WI38 (cell line): ENCODE results near the gene MKLN1.
"Not testable (repeated sequence)": the region's sequence is repeated elsewhere in the genome, so short reads cannot be mapped to it uniquely, and the experiment has no call there.

Source experiments
- H3K4me3 ChIP-seq: 2 replicates; pipeline ENCODE4 v1.5.1; 2011; ENCODE audit warnings: low read depth, mild to moderate bottlenecking, control low read depth, low read length
- TF ChIP-seq, protein P1 (sequence below): IDR thresholded peaks from 2 replicates; pipeline ENCODE4 v1.5.1; 2012; ENCODE audit warnings: low read depth, mild to moderate bottlenecking, control low read depth, low read length

Gene MKLN1

DNA sequence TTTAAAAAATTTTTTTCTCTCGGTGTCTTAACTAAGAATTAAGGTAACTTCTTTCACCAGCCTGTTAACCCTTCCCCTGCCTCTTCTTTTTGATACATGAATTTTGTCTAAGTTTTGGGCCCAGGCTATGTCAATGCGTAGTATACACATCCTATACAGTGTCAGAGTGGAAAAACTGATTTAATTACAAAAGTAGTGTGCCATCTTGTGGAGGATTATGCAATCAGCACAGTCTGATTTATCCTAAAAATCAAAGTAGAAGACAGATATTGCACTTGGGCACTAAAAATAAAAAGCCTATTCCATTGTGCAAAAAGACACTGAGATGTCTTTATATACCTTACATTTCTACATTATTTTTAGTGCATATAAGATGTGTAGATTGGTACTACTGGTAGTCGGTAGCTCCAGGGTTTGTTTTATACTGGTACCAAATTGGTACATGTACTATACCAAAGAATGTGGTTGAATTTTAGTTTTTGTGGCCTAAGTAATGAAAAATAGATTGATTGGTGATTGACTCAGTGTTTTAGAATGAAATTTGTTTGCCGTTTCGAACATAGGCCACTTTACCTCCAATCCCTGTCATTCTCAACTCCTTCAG is 96.6 kb downstream of the MKLN1 start:
- TF ChIP-seq, protein P1, sequence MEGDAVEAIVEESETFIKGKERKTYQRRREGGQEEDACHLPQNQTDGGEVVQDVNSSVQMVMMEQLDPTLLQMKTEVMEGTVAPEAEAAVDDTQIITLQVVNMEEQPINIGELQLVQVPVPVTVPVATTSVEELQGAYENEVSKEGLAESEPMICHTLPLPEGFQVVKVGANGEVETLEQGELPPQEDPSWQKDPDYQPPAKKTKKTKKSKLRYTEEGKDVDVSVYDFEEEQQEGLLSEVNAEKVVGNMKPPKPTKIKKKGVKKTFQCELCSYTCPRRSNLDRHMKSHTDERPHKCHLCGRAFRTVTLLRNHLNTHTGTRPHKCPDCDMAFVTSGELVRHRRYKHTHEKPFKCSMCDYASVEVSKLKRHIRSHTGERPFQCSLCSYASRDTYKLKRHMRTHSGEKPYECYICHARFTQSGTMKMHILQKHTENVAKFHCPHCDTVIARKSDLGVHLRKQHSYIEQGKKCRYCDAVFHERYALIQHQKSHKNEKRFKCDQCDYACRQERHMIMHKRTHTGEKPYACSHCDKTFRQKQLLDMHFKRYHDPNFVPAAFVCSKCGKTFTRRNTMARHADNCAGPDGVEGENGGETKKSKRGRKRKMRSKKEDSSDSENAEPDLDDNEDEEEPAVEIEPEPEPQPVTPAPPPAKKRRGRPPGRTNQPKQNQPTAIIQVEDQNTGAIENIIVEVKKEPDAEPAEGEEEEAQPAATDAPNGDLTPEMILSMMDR = peak; percentile 10; the same call in 1 of the 2 replicates
- no peak overlapping the region for H3K4me3 ChIP-seq

DNA sequence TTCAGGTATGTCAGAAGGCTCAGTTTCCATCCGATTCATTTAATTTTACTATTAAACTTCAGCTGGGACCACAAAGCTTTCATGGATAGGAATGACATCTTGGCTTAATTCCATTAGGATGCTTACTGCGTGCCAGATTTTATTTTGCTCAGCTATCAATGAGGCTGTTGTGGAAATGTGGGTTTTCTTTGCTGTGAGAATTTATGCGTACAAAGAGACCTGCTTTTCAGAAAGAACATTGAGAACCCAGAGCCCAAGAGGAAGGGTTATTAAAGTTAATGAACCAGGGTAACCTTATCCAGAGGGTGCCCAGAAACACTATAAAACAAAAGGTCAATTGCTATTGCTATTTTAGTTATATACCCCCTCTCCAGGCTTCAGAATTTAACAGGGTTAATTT is 98.3 kb downstream of the MKLN1 start:
- H3K4me3 ChIP-seq = no peak overlapping the region
- TF ChIP-seq, protein P1 = no peak

DNA sequence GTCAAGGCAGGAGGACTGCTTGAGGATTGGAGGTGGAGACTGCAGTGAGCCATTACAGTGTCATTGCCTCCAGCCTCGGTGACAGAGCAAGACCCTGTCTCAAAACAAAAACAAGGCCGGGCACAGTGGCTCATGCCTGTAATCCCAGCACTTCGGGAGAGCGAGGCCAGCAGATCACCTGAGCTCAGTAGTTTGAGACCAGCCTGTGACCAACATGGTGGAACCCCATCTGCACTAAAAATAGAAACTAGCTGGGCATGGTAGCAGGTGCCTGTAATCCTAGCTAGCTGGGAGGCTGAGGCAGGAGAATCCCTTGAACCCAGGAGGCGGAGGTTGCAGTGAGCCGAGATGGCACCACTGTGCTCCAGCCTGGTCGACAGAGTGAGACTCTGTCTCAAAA is 103.2 kb downstream of the MKLN1 start:
- not testable (repeated sequence) for H3K4me3 ChIP-seq

DNA sequence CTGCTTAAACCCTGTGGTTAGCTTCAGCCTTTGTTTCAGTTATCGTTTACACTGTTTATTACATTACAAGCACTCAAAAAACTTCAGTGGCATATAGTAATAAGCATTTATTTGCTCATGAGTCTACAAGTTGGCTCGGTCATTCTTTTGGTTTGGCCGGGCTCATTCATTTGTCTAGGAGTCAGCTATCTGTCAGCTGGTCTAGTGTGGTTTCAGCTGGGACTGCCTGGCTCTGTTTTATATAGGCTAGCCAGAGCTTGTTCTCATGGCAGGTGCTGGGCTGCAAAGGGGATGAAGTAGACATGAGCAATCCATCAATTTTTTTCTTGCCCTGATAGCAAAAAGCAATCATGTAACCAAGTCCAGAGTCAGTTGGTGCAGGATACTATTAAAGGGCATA is 103.6 kb downstream of the MKLN1 start:
- TF ChIP-seq, protein P1 = no peak
- H3K4me3 ChIP-seq = no peak overlapping the region

DNA sequence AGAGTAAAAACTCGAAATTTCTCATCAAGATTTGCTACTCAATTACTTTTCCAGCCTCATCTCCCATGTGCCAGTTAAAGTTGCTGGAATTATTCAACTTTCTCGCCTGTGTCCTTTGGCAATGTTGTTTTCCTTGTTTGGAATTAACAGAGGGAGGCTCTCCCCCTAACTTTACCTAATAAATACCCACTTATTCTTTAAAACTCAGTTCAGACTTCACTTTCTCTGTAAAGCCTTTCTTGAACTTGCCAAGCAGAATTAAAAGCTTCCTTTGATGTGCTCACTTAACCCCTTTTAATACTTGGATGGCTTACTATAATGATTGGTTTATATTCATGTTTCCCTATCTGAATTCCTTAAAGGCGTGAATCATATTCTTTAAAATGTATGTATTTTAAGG is 104.1 kb downstream of the MKLN1 start:
- H3K4me3 ChIP-seq = no peak overlapping the region

DNA sequence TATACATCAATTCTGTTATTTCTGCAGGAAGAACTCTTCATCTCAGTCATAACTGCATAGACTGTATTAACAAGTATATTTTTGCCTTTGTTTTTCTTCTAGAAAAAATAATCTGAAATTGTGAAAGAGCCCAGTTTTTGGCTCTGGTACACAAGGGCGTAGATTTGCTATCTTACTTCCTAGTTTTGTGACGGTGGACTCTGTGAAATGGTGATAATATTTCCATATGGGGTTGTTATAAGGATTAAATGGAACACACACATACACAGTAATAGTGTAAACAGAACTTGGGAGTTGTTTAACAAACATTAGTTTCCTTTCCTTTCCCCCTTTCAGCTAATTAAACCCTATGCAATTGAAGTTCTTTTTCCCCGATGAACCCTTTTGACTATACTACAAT is 108.7 kb downstream of the MKLN1 start:
- TF ChIP-seq, protein P1 = no peak

More for the DNA sequence above, 104.1 kb downstream of the MKLN1 start:
- TF ChIP-seq, protein P1 = no peak

DNA sequence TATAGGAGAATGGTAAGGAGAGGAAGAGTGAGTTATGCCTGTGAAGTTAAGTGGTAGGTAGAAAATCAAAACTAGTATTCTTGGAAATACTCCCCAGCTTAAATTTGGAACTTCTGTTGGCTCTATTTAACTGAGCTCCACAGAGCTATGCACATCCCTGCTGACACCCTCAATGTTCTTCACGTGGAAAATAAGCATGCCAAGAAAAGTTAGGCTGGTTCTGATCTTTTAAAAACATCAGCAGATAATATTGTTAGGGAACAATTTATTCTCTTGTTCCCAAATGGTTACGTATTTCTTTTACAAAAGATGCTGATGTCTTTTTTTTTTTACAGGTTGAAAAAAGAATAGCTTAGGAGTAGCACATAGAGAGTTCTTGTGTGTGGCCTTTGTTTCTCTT is 111.3 kb downstream of the MKLN1 start:
- TF ChIP-seq, protein P1 = no peak
- H3K4me3 ChIP-seq = no peak overlapping the region

More for the DNA sequence above, 108.7 kb downstream of the MKLN1 start:
- no peak overlapping the region for H3K4me3 ChIP-seq

DNA sequence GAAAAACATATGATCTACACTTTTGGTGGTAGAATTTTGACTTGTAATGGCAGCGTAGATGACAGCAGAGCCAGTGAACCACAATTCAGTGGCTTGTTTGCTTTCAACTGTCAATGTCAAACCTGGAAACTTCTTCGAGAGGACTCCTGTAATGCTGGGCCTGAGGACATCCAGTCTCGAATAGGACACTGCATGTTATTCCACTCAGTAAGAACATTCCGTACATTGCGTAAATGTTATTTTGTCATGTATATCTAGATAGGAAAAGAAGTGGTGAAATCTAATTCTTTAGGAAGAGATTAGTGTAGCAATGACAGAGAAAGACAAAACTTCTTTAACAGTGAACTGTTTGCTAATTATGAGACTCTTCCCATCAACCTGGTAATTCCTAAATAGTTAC is 115.8 kb downstream of the MKLN1 start:
- H3K4me3 ChIP-seq = no peak overlapping the region
- TF ChIP-seq, protein P1 = no peak
